GM21423 (cell line): ENCODE results near the gene CPD.
"Not testable (repeated sequence)": the region's sequence is repeated elsewhere in the genome, so short reads cannot be mapped to it uniquely, and the experiment has no call there.

Source experiments
- ATAC-seq: cut with Tn5 transposase; IDR thresholded peaks from one replicate; pipeline ENCODE4 v1.9.1; 2021; ENCODE audit warnings: mild to moderate bottlenecking, moderate library complexity; ENCODE audit not compliant: unreplicated experiment

Gene CPD

GRCh38 chr17:30381340-30381659, 2.6 kb downstream of the CPD start:
- ATAC-seq = no peak

- ATAC-seq = no peak
These were observed 3.6 kb downstream of the CPD start for GRCh38 chr17:30382345-30382744.

- no peak for ATAC-seq
These were observed 9.8 kb downstream of the CPD start for GRCh38 chr17:30388321-30389179.

GRCh38 chr17:30389756-30390300, 11.1 kb downstream of the CPD start:
- ATAC-seq = no peak

GRCh38 chr17:30391534-30391933, 12.8 kb downstream of the CPD start:
- no peak for ATAC-seq

GRCh38 chr17:30393491-30393890, 14.8 kb downstream of the CPD start:
- no peak for ATAC-seq

GRCh38 chr17:30393911-30394867, 15.5 kb downstream of the CPD start:
- no peak for ATAC-seq

- ATAC-seq = no peak
These were observed 16.8 kb downstream of the CPD start for GRCh38 chr17:30395398-30396022.

- no peak for ATAC-seq
These were observed 17.4 kb downstream of the CPD start for GRCh38 chr17:30396129-30396528.

- no peak for ATAC-seq
These were observed 17.9 kb downstream of the CPD start for GRCh38 chr17:30396612-30397011.

GRCh38 chr17:30398328-30399041, 19.8 kb downstream of the CPD start:
- no peak for ATAC-seq

- ATAC-seq = no peak
These were observed 22.4 kb downstream of the CPD start for GRCh38 chr17:30401097-30401496.

- ATAC-seq = no peak
These were observed 26.4 kb downstream of the CPD start for GRCh38 chr17:30405161-30405560.

- not testable (repeated sequence) for ATAC-seq
These were observed 31.9 kb downstream of the CPD start for GRCh38 chr17:30410627-30411026.

- ATAC-seq = not testable (repeated sequence)
These were observed 33.3 kb downstream of the CPD start for GRCh38 chr17:30412008-30412496.

GRCh38 chr17:30413109-30413508, 34.4 kb downstream of the CPD start:
- ATAC-seq = no peak

GRCh38 chr17:30414486-30414885, 35.8 kb downstream of the CPD start:
- no peak for ATAC-seq

- no peak for ATAC-seq
These were observed 36.8 kb downstream of the CPD start for GRCh38 chr17:30415491-30415890.

- not testable (repeated sequence) for ATAC-seq
These were observed 39.3 kb downstream of the CPD start for GRCh38 chr17:30418070-30418469.

- no peak for ATAC-seq
These were observed 42.9 kb downstream of the CPD start for GRCh38 chr17:30421592-30421991.
